D341Med (cell line): Measurements from ENCODE around the gene RALGPS1.

ENCODE experiments used
- DNase-seq: peaks from one replicate; pipeline ENCODE4 v3.0.0; 2012; ENCODE audit warnings: low spot score

RALGPS1 gene

DNA sequence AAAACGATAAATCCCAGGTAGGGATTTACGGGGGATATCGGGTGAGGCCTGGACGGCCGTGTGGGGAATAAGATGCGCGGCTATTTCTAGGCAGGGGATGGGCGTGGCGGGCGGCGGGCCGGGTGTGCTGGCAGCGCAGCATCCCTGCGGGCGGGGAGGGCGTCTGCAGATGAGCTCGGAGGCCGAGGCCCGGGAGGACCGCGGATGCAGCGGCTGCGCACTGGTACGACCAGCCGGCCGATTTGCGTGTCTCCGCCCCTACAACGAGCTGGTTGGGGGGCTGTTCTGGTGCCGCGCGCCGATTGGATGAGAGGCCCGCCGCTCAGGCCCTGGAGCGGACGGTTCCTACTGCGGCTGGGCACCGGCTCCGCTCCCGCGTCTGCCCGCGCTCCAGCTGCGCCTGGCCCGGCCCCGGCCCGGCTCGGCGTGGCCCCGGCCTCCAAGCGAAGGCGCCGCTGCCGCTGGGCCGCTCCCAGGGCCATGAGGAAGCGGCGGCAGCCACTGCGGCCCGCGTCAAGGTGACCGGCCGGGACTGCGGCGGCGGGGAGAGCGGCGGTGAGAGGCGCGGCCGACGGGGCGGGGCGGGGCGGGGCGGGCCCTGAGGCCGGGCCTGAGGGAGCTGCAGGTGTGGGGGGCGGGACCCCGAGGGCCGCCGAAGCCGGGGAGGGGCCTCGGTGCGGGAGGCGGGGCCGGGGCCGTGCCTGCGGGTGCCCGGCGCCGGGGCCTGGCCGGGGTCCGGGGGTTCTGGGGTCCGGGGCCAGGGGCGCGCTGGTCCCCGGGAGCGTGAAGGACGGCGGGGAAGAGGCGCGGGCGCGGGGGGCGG is at the start of gene RALGPS1:
TSS of gene RALGPS1 (plus strand) at position 325 of the 823 bp plus-strand sequence. CDS start 47,508 bp downstream, outside the sequence.
- peak; percentile 99 for DNase-seq

DNA sequence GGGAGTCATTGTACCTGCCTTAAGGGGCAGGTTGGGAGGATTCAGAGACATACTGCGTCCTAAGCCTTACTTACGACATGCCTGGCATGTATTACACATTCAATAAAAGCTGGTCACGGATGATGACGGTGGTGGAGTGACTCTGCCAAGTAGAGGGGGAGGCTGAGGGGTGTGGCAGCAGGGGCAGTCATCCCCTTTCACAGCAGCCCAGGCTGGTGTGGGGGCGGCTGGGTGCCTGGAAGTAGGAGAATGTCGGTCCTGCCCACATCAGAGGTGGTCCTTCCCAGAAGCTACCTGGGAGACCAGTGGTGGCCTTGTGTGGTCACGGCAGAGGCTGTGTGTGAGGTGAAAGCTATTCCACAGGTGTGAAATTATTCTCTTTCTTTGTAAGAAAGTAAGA is 45.2 kb upstream of the RALGPS1 start:
- DNase-seq, result no peak

DNA sequence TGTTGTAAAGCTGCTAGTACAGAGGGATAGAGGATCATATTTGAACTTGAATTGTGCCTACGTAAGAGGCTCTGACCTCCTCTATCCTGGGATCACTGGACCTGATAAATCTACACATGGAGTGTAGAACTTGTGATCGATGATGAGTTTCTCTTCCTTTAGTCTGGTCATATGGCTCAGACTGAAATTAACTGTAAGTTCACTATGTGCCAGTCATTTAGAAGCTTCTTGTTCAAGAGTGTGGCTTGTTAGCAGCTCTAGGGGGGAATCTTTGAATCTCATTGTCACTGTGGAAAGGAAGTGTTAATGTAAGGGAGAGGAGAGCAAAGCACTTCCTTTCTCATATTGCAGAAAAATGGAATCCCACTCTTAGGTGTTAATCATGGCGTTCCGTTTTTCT is 42.1 kb upstream of the RALGPS1 start:
- no peak for DNase-seq

DNA sequence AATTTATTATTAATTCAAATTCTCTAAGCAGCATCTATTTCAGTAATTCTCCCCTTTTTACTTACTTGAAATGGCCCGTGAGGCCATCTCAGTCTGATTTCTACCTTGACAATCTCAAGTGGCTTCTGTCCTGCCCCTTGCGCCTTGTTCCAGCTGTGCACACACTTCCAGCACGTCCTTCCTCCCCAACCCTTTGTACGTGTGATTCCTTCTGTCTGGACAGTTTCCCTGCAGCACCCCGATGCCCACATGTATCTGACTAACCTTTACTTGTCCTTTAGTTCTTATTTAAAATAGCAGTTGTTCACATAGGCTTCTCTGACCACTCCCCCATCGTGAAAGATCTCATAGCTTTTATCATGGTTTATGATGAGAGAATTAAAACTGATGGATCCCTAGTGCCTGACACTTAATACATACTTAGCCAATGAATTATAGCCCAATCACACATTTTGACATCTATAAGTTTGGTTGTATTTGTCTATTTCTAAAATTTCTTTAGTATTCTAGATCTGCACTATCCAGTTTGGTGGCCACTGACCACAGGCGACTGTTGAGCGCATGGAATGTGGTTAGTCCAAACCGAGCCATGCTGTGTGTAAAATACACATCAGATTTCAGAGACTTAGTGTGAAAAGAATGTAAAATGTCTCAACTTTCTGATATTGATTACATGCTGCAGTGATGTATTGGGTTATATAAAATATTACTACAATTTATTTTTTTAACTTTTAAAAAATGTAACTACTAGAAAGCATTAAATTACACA is 39.9 kb upstream of the RALGPS1 start:
- DNase-seq, result no peak

DNA sequence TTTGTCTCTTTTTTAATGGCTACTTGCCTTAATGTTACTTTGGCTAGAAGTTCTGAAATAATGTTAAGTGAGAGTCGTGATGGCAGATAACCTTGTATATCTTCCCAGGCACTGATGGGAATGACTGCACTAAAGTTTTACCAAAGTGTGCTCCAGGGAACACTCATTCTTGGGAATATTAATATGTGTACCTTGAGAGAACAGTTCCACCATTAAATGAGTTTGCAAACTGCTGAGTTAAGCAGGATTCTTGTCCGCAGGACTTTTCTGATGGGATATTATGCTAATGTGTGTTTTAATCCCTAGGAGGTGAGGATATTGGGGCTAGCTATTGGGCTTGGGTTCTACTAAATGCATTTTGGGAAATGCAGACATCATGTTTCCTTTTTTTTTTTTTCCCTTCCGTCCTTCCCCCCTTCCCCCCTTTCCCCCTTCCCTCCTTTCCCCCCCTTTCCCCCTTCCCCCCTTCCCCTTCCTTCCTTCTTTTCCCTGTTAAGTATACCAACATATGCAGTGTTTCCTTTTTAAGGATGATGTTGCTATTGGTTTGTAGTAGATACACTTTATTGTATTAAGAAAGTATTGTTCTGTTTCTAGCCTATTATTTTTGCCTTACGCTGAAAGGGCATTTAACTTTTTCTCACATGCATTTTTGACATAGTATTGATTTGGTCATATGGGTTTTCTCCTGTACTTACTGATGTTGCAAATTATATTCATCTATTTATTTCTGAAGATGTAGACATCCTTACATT is 38.6 kb upstream of the RALGPS1 start:
- DNase-seq, result no peak

- no peak for DNase-seq
These were observed 38.1 kb upstream of the RALGPS1 start for GRCh38 chr9:126876531-126876930.

GRCh38 chr9:126877418-126877817 is 37.2 kb upstream of the RALGPS1 start:
- no peak for DNase-seq

- DNase-seq, result no peak
These were observed 35.3 kb upstream of the RALGPS1 start for GRCh38 chr9:126879288-126879687.

GRCh38 chr9:126880226-126880946 is 34.2 kb upstream of the RALGPS1 start:
- no peak for DNase-seq

DNA sequence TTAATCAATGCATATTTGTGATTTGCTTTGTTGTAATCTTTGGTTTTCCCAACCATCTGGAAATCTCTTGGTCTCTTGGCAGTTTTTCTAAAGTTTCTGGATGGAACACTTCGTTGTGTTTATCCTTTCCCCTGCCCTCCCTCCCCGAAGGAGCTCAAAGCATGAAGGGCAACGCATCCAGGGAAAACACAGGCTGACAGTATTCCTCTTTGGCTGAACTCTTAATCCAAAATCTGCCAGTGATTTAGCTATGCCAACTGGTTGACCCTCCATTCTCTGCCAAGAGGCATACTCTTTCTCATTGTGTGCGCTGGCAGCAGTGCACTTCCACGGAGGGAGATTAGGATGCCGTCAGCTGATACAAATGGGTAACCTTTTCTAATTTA is 33.6 kb upstream of the RALGPS1 start:
- DNase-seq, result no peak

DNA sequence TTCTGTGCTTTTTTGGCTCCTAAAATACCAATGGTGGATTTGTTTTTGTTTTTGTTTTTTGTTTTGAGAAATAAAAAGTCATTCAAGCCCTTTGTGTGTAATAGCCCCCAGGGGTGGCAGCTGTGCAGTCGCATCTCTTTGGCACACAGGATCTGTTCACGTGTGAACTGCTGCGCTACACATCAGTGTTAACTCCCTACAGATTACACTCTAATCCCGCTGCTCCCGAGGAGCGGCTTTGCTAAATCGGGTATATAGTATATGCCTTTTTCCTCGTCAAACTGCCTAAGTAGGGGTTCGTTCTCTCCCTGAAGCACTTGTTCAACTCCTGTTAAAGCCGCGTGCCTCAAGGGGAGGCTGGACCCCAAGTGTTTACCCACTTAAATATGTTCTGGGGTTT is 31.8 kb upstream of the RALGPS1 start:
- DNase-seq, result peak; percentile 68

DNA sequence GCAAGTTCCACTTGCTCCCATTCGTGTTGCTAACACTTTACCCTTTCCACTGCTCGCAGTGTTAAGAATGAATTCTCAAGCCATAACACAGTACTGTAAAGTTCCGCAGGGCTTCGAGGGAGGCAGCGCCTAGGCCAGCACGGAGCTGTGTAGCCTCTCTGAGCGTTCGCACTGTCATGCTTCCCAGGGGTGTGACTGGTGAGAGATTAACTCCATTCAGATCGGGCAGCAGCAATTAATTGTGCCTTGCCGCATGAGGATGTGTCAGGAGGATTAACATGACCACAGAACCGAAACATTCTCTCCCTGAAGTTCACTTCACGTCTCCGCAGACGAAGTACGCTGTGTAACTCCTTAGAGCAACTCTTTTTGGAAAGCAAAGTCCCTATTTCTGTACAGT is 30.9 kb upstream of the RALGPS1 start:
- peak; percentile 79 for DNase-seq

- no peak for DNase-seq
These were observed 29.4 kb upstream of the RALGPS1 start for GRCh38 chr9:126885131-126885641.

GRCh38 chr9:126886034-126886822 is 28.4 kb upstream of the RALGPS1 start:
- DNase-seq, result no peak

- DNase-seq, result no peak
These were observed 27.7 kb upstream of the RALGPS1 start for GRCh38 chr9:126886897-126887296.

DNA sequence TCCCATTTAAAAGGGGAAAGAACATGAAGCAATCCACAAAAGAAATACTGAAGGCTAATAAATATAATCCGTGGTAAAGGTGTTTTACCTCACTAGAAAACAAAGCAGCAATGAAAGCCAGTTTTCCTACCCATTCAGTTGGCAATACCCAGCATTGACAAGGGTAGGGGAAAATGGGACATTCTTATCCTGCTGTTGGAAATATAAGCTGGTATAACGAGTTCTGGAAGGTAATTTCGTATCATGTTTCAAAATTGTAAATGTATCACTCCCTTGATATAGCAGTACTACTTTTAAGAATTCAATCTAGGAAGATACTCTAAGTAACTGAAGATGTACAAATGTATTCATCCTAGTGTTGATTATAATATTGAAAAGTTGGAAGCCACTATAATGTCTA is 22.9 kb upstream of the RALGPS1 start:
- DNase-seq, result no peak

GRCh38 chr9:126893079-126893478 is 21.5 kb upstream of the RALGPS1 start:
- no peak for DNase-seq

GRCh38 chr9:126894052-126894603 is 20.5 kb upstream of the RALGPS1 start:
- no peak for DNase-seq

- no peak for DNase-seq
These were observed 12.4 kb upstream of the RALGPS1 start for GRCh38 chr9:126902210-126902609.

DNA sequence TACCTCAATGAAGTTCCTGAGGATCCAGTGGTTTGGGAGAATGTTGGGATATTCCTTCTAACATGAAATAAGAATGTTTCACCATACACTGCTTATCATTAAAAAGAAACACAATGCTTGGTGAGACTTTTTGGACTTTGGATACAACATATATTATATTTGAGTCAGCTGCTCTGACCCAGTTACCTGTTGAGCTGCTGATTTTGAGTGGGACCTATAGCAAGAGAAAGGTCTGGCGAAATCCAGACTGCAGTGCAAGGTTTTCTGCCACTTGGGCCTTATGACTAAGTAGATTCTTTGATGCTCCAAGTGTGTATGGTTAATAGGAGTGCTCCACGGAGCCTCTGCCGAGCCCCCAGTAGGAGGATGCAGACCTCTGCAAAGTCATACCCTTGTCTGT is 10.0 kb upstream of the RALGPS1 start:
- no peak for DNase-seq

DNA sequence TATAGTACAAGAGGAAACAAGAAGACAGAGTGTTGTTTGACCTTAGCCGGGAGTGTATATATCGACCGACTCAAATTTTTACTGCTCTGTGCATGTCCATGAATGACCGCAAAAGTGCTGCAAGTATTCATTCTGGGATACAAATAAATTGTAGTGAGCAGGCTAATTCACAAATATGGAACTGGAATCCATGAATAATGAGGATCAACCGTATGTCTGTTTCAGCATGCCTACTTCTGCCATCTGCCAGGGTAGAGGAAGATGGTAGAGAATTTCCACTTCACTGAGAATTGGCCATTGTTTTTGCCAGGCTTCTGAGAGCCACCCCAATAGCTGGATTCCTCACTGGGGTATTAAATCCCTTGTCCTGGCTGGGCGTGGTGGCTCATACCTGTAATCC is 8.5 kb upstream of the RALGPS1 start:
- no peak for DNase-seq
